Measurements from ENCODE around the gene EOLA2.
A peak's percentile ranks its signal among the peaks of the same experiment; 100 is the strongest.
"Not testable (repeated sequence)": the region's sequence is repeated elsewhere in the genome, so short reads cannot be mapped to it uniquely, and the experiment has no call there.

EOLA2 gene

DNA sequence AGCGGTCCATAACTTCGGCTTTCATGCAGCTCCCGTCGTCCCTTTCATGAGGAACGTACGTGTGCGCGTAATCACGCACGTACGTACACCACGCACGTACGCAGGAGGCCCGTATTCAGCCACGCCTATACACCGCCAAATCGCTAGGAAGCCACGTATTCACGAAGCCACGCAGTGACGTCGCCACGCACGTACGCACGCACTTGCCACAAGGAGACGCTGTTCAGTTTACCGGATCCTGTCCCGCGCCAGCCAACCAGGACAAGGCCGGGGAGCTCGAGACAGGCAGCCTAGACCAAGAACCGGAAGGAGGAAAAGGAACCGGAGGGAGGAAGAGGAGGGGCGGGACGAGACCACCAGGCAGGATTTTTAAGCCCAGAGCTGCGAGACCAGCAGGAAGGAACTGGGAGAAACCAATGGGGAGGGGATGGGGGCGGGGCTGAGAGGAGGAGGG, at the start of gene EOLA2:
Gene EOLA2 (minus strand): TSS at position 65 of the 454 bp plus-strand sequence. CDS start 4,617 bp downstream, outside the sequence.
- Mint-ChIP-seq H3K27me3 (no peaks in the 10 kb centered on the region), H3K4me3 (peak within 1 kb of the TSS; percentile 92), H3K4me1 (ENCODE audit: low read depth) (peaks cover 2% of the 10 kb centered on the region), H3K9me3 (ENCODE audit: low read depth) (no peaks in the 10 kb centered on the region), H3K36me3 (no peaks in the 10 kb centered on the region), H3K27ac (peak within 1 kb of the TSS; percentile 94)

DNA sequence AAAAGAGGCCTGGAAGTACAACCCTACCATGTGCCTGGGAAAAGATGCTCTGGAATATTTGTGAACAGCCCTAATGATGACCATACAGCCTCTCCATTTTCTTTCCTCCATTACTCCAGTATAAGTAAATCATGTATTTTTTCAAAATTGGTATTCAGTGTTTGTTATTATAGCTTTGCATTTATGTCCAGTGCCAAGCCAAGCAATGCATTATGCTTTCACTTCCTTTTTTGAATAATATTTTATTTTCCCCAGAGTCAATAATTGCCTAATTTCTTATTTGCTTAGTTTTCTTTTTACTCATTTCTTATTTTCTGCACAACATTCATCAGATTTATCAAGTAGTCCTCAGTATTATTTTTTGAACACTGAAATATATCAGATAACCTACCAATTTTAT, 49.3 kb upstream of the EOLA2 start:
- Mint-ChIP-seq H3K9me3 (ENCODE audit: low read depth) (no peaks in the 10 kb centered on the region), H3K4me1 (ENCODE audit: low read depth) (no peaks in the 10 kb centered on the region), H3K36me3 (no peaks in the 10 kb centered on the region), H3K27me3 (no peaks in the 10 kb centered on the region), H3K4me3 (no peak overlapping the region), H3K27ac (no peak overlapping the region)

DNA sequence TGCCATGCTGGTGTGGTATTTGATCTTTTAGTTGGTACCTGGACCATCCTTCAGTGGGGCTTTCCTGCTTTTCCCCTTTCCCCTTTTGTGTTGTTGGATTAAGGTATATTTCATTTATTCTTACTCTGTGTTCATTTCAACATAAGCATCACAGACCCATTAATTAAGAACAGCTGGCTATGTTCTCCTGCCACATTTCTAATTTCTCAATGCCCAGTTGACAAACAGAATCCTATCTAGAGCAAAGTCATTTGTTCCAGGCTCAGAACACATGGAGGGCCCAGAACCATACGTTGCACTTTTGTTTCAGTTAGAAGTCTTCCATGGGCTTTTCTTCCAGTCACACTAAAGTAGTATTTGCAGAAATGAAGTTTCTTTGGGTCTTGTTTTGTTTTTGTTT, 46.1 kb upstream of the EOLA2 start:
- Mint-ChIP-seq H3K27ac (no peak overlapping the region), H3K36me3 (no peaks in the 10 kb centered on the region), H3K9me3 (ENCODE audit: low read depth) (no peaks in the 10 kb centered on the region), H3K4me3 (no peak overlapping the region), H3K27me3 (no peaks in the 10 kb centered on the region), H3K4me1 (ENCODE audit: low read depth) (no peaks in the 10 kb centered on the region)

DNA sequence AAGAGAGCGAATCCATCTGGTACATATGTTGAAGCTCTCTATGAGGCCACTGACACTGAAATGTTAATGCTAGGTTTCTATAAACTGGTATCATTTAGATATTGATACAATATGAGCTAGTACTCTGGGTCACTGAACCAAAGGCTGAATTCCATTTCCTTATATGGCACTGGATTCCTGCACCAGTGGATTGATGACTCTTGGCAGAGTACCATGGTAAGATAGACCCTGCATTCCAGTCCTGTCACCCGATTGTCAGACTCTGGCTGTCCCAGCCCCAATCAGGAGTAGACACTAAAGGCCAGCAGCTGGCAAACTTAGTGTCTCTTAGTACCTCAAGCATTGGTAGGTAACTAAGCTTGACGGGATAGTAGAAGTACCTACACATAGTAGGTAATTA, 44.0 kb upstream of the EOLA2 start:
- Mint-ChIP-seq H3K36me3 (peaks cover 3% of the 10 kb centered on the region), H3K4me1 (ENCODE audit: low read depth) (no peaks in the 10 kb centered on the region), H3K27ac (no peak overlapping the region), H3K9me3 (ENCODE audit: low read depth) (no peaks in the 10 kb centered on the region), H3K4me3 (no peak overlapping the region), H3K27me3 (no peaks in the 10 kb centered on the region)

DNA sequence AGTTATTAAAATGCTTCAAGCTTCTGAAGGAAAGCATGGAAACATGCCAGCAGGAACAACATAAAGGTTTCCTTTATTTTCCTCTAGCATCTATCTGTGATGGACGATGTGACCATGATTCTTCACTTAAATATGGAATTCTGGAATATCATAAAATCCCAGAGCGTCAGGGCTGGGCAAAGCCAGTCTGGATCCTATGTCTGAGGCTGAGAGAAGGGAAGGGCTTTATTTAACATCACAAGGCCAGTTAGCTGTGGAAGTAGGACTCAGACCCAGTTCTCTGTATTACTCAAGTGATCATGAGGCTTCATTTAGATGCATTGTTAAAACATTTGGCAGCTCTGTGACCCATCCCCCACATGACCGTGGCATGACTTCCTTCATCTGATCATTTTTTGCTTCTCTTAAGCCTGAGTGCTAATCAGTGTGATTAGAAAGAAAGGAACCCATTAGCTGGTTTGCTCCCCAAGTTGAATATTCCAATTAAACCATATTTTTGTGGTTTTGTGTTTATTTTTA, 40.9 kb upstream of the EOLA2 start:
- Mint-ChIP-seq H3K27ac (no peak overlapping the region), H3K27me3 (no peaks in the 10 kb centered on the region), H3K4me1 (ENCODE audit: low read depth) (no peaks in the 10 kb centered on the region), H3K36me3 (peaks cover 3% of the 10 kb centered on the region), H3K9me3 (ENCODE audit: low read depth) (no peaks in the 10 kb centered on the region), H3K4me3 (no peak overlapping the region)

DNA sequence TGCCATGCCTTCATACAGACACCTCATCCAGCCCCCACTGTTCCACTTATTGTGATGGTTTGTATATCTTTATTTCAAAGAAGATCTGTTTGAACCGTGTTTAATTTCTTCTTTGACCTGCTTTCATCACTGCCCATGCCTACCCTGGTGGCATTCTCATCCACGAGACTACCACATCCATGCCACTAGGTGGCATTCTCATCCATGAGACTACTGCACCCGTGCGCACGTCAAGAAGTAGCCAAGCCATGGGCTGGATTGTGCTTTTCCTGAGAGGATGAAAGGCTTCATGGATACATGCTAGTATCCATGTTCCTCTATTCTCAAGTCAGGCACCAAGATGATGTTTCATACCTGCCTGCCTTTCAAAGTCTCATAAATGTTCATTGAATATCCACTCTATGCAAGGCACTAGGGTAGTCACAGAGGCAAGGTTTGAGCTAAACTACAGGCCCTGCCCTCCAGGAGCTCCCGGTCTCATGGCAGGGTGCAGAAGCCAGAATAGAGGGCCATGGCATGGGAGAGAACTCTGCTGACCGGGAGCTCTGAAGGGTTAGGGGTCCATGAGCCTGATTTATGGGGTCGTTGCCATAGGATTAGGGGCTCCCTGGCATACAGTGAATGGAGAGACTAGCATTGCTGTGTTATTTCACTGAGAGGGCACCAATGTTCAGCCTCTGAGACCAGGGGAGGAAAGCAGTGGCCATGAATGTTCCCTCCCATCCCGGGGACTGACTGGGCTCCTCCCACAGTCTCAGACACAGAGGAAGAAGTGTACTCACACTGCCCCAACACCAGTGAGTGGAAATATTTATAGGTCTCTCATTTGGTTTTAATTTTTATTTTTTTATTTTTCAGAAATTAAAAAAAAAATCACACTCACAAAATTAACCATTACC, 24.8 kb upstream of the EOLA2 start:
- no peaks in the 10 kb centered on the region for H3K4me1 Mint-ChIP-seq (ENCODE audit: low read depth)
- H3K27ac Mint-ChIP-seq = no peak overlapping the region
- peaks cover 6% of the 10 kb centered on the region for H3K36me3 Mint-ChIP-seq

DNA sequence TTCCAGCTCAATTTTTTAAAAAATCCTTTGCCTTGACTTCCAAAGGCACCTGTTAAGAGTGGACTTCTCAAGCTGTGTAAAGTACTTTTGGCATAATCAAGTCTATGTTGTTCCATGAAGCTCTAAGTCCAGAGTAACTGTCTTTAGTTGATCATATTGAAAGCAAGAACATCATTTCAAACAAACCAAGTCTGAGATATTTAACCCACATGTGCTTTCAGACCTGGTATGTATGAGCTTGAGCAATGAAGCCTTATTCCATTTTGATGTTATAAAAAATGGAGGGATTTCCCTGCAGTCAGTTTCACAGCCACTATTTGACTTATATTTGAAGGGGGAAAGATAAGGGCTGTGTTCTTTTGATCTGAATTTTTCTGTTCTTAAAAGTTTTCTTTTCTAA, 23.7 kb upstream of the EOLA2 start:
- H3K27ac Mint-ChIP-seq = no peak overlapping the region
- H3K36me3 Mint-ChIP-seq = peaks cover 6% of the 10 kb centered on the region
- H3K27me3 Mint-ChIP-seq = no peaks in the 10 kb centered on the region
- peaks cover 2% of the 10 kb centered on the region for H3K4me1 Mint-ChIP-seq (ENCODE audit: low read depth)
- no peak overlapping the region for H3K4me3 Mint-ChIP-seq
- H3K9me3 Mint-ChIP-seq (ENCODE audit: low read depth) = no peaks in the 10 kb centered on the region

More for the DNA sequence above, 24.8 kb upstream of the EOLA2 start:
- H3K4me3 Mint-ChIP-seq = no peak overlapping the region
- H3K9me3 Mint-ChIP-seq (ENCODE audit: low read depth) = no peaks in the 10 kb centered on the region
- H3K27me3 Mint-ChIP-seq = no peaks in the 10 kb centered on the region

DNA sequence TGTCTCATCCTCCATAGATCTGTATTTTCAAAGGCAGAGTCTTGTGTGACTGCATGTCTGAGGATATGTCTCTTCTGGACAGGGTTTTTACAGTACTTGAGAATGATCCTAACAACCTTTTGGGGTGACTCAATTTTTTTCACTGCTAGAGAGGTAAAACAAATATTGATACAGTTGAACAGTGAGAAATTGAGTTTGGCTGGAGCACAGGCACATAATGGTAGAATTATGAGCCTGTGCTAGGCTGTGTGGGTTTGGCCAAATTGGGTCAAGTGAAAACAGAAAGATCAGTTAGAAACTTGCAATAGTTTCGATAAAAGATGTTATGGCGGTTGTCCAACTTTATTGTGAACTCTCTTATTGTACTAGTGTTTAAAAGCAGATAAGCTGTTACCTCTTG, 23.3 kb upstream of the EOLA2 start:
- H3K36me3 Mint-ChIP-seq = peaks cover 6% of the 10 kb centered on the region
- no peaks in the 10 kb centered on the region for H3K27me3 Mint-ChIP-seq
- H3K4me3 Mint-ChIP-seq = no peak overlapping the region
- H3K4me1 Mint-ChIP-seq (ENCODE audit: low read depth) = peaks cover 2% of the 10 kb centered on the region
- no peaks in the 10 kb centered on the region for H3K9me3 Mint-ChIP-seq (ENCODE audit: low read depth)
- no peak overlapping the region for H3K27ac Mint-ChIP-seq

DNA sequence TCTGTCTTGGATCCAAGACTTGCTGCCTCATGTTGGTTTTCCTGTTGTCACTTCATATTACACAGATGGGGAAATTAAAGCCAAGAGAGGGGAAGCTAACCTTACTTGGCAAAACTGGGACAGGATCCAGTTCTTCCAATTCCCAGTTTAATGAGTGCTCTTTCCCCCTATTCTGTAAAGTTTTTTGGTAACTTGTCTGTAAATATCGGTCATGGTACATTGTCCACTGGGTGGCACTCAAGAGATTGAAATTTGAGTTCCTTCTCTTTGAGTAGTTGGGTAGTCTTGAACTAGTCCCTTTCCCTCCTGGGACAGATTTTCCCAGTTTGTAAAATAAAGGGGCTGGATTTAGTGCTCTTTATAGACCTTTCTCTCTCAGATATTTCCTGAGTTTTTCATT, 12.4 kb upstream of the EOLA2 start:
- no peaks in the 10 kb centered on the region for H3K27me3 Mint-ChIP-seq
- H3K27ac Mint-ChIP-seq = no peak overlapping the region
- H3K9me3 Mint-ChIP-seq (ENCODE audit: low read depth) = no peaks in the 10 kb centered on the region
- H3K36me3 Mint-ChIP-seq = no peaks in the 10 kb centered on the region
- no peak overlapping the region for H3K4me3 Mint-ChIP-seq
- H3K4me1 Mint-ChIP-seq (ENCODE audit: low read depth) = no peaks in the 10 kb centered on the region

DNA sequence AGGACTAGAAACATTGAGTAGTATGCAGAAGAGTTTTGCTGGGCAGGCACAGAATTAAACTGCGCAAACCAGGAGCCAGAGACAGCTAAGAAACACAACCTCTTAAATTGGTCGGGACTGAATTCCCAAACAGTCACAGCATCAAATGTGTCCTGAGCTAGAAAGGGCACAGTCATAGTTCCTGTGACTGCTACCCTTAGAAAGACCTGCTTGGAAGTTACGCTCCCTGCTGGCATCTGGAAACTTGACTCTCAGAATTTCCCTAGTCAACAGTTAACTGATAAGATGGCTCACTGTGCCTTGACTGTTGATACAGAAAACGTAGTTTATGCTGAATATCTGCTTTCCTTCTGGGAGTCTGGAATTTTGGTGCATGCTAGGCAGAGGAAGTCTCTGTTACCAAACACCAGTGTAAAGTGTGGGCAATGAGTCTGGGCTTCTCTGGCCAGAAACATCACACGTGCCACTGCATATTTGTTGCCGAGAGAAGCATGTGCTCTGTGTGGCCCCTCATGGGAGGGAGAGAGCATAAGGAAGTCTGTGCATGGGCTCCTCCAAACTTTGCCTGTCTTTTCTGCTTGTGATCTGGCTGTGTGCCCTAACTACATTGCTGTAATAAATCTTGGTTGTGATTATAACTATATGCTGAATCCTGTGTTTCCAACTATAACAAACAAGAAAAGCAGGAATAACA, 11.6 kb upstream of the EOLA2 start:
- Mint-ChIP-seq H3K27me3 (no peaks in the 10 kb centered on the region), H3K4me1 (ENCODE audit: low read depth) (no peaks in the 10 kb centered on the region), H3K27ac (no peak overlapping the region), H3K4me3 (no peak overlapping the region), H3K36me3 (no peaks in the 10 kb centered on the region), H3K9me3 (ENCODE audit: low read depth) (no peaks in the 10 kb centered on the region)

DNA sequence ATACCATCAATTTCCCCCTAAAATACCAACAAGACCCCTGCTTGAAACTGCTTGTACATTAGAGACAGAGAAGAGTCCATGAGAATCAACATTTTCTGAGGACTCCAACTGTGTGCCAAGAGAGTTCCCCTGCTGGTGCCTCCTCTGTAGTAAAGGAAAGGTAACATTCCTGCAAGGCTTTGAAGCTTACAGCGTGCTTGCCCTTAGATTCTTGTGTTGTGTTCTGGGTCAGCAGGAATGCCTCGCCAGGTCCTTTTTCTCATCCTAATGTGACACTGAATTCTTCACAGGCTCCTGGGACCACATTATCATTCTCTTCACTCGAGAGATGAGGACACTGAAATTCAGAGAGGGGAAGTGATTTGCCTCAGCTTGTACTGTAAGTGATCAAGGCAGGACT, 9.7 kb upstream of the EOLA2 start:
- no peaks in the 10 kb centered on the region for H3K27me3 Mint-ChIP-seq
- H3K36me3 Mint-ChIP-seq = no peaks in the 10 kb centered on the region
- H3K4me3 Mint-ChIP-seq = no peak overlapping the region
- no peaks in the 10 kb centered on the region for H3K9me3 Mint-ChIP-seq (ENCODE audit: low read depth)
- H3K4me1 Mint-ChIP-seq (ENCODE audit: low read depth) = no peaks in the 10 kb centered on the region
- no peak overlapping the region for H3K27ac Mint-ChIP-seq

DNA sequence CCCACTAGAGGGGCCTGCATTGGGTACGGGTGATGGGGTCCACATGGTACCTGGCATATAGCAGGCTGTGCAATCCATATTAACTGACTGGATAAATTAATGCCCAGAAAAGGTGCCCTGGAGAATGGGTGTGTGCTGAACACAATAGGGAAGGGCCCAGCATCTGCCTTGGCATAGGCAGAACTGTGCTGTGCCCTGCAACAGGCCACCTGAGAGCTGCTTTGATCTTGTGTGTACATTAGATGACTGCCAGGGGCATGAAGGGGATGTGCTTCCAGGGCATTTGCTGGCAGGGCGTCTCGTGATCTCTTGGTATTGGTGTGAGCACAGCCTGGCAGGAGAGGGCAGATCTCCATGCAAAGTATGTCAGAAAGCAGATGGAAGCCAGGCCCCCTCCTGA, 8.6 kb upstream of the EOLA2 start:
- not testable (repeated sequence) for H3K9me3 Mint-ChIP-seq (ENCODE audit: low read depth); H3K27me3 Mint-ChIP-seq; H3K4me1 Mint-ChIP-seq (ENCODE audit: low read depth); H3K36me3 Mint-ChIP-seq; H3K4me3 Mint-ChIP-seq; H3K27ac Mint-ChIP-seq

DNA sequence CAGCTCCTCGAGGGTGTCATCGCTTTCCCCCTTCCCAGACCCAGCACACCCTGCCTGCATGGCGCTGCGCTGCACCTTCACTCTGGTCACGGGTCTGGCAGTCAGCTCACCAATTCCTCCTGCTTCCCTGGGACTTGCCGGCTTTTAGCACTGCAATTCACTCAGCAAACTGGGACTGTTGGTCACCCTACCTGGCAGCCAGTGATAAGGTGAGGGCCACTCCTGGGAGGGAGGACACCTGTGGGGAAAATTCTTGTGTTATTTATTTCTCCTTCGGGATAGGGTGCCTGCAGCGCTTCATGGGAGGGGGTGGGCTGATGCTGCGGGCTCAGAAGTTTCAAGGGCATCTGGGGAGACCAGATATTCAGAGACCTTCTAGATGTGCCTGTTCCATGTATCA, 7.5 kb upstream of the EOLA2 start:
- H3K36me3 Mint-ChIP-seq; H3K27me3 Mint-ChIP-seq; H3K9me3 Mint-ChIP-seq (ENCODE audit: low read depth); H3K4me1 Mint-ChIP-seq (ENCODE audit: low read depth); H3K4me3 Mint-ChIP-seq; H3K27ac Mint-ChIP-seq: not testable (repeated sequence)

DNA sequence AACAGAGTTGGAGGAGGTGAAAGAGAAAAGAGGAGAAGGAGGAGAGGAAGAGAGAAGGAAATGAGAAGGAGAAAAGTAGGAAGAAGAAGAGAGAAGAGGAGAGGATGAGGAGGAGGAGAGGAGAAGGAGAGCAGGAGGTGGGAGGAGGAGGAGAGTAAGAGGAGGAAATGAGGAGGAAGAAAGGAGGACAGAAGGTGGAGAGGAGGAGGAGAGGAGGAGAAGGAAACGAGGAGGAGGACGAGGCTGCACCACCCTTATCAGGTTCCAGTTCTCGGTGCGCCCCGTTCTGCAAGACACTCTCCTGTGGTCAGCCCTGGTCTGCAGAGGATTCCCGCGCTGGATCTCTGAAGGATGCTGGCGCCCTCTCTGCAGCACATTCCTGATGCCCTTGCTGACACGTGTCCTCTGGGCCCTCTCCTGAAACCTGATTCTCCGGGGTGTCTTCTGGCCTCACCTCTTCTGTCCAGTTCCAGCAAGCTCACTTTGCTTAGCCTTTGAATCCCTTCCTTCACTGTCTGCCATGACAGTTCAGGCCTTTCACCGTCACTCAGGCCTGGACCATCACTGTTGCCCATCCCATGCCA, 6.9 kb upstream of the EOLA2 start:
- H3K36me3 Mint-ChIP-seq = not testable (repeated sequence)

DNA sequence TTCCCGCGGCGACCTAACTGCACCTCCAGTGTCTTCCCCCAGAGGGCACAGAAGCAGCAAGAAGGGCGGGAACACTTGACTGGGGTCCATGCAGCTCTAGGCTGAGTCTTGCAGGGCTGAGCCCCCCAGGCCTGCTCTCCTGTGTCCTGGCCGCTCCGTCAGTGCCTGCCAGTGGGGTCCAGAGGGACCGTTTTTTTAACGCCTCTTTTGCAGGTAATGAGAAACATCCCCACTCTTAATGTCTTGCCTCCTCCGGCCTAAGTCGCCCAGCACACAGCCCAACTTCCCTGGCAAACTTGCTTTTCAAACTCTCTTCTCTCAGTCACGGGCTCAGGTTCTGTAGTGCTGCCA, 2.4 kb upstream of the EOLA2 start:
- not testable (repeated sequence) for H3K27me3 Mint-ChIP-seq; H3K4me1 Mint-ChIP-seq (ENCODE audit: low read depth); H3K9me3 Mint-ChIP-seq (ENCODE audit: low read depth); H3K36me3 Mint-ChIP-seq
- Mint-ChIP-seq H3K27ac (peak overlapping the region; percentile 85), H3K4me3 (peak overlapping the region; percentile 86)

More for the DNA sequence above, 6.9 kb upstream of the EOLA2 start:
- H3K4me1 Mint-ChIP-seq (ENCODE audit: low read depth); H3K27me3 Mint-ChIP-seq; H3K4me3 Mint-ChIP-seq; H3K27ac Mint-ChIP-seq; H3K9me3 Mint-ChIP-seq (ENCODE audit: low read depth): not testable (repeated sequence)
